ENCODE data around the gene CACTIN. TPM values are rescaled to one million over a fixed set of nuclear protein-coding genes. Genes with fewer than 3 reads are reported as not detected.
"Not testable (repeated sequence)": the region's sequence is repeated elsewhere in the genome, so short reads cannot be mapped to it uniquely, and the experiment has no call there.

Gene CACTIN
- total RNA-seq, 4 donors from 2014 or later, result 28.7 to 45.0 (median 34.2) TPM

- Histone ChIP-seq H3K27ac (replicated peaks in 1 of 4) (no peak overlapping the region), H3K9me3 (no peaks in the 10 kb centered on the region), H3K36me3 (peaks cover 60 to 92% (median 90%) of the 10 kb centered on the region in 4 donors), H3K4me1 (peaks cover 0 to 21% (median 17%) of the 10 kb centered on the region in 4 donors), H3K4me3 (no peak overlapping the region), H3K27me3 (no peaks in the 10 kb centered on the region)
- TF ChIP-seq POLR2A (IDR thresholded peaks at IDR 0.05; ENCODE audit: low read depth) (no peak), CTCF (IDR thresholded peaks at IDR 0.05) (no peak)
- intact Hi-C loops (cut with DNase I), result no loop called here
- 93% methylated on average over 12 of the region's 33 CpGs for WGBS
- no peak for DNase-seq (ENCODE audit: extremely low spot score)
Observed at GRCh38 chr19:3648037-3648905, 21.7 kb upstream of the CACTIN start.

- H3K27me3 ChIP-seq; DNase-seq (ENCODE audit: extremely low spot score); intact Hi-C loops (cut with DNase I); H3K9me3 ChIP-seq; H3K4me3 ChIP-seq; H3K27ac ChIP-seq (replicated peaks in 1 of 4): not testable (repeated sequence)
- 81% methylated on average over 5 of the region's 5 CpGs for WGBS
- H3K36me3 ChIP-seq, result peaks cover 58 to 92% (median 90%) of the 10 kb centered on the region in 4 donors
- H3K4me1 ChIP-seq, result peaks cover 0 to 21% (median 17%) of the 10 kb centered on the region in 4 donors
Observed at GRCh38 chr19:3647102-3647501, 20.5 kb upstream of the CACTIN start.

GRCh38 chr19:3646336-3647092, 19.9 kb upstream of the CACTIN start:
- no peaks in the 10 kb centered on the region for H3K9me3 ChIP-seq
- H3K4me1 ChIP-seq, result peaks cover 0 to 21% (median 17%) of the 10 kb centered on the region in 4 donors
- no peak overlapping the region for H3K27ac ChIP-seq (replicated peaks in 1 of 4)
- DNase-seq (ENCODE audit: extremely low spot score), result no peak
- H3K27me3 ChIP-seq, result no peaks in the 10 kb centered on the region
- intact Hi-C loops (cut with DNase I), result no loop called here
- 87% methylated on average over 13 of the region's 23 CpGs for WGBS
- TF ChIP-seq POLR2A (IDR thresholded peaks at IDR 0.05; ENCODE audit: low read depth) (no peak), EP300 (IDR thresholded peaks at IDR 0.05) (no peak), POLR2AphosphoS5 (IDR thresholded peaks at IDR 0.05) (no peak), CTCF (IDR thresholded peaks at IDR 0.05) (no peak)
- H3K4me3 ChIP-seq, result no peak overlapping the region
- H3K36me3 ChIP-seq, result peaks cover 58 to 92% (median 90%) of the 10 kb centered on the region in 4 donors

GRCh38 chr19:3645726-3646125, 19.1 kb upstream of the CACTIN start:
- no peak for TF ChIP-seq CTCF (IDR thresholded peaks at IDR 0.05)
- no peak for TF ChIP-seq POLR2AphosphoS5 (IDR thresholded peaks at IDR 0.05)
- no peak for TF ChIP-seq EP300 (IDR thresholded peaks at IDR 0.05)
- TF ChIP-seq POLR2A (IDR thresholded peaks at IDR 0.05; ENCODE audit: low read depth), result no peak
- intact Hi-C loops (cut with DNase I), result no loop called here
- H3K4me3 ChIP-seq, result no peak overlapping the region
- H3K36me3 ChIP-seq, result peaks cover 60 to 92% (median 90%) of the 10 kb centered on the region in 4 donors
- 87% methylated on average over 14 of the region's 21 CpGs for WGBS
- H3K9me3 ChIP-seq, result no peaks in the 10 kb centered on the region
- no peak for DNase-seq (ENCODE audit: extremely low spot score)
- peak overlapping the region in 1 of 4 donors; percentile 14 for H3K27ac ChIP-seq (replicated peaks in 1 of 4)
- peaks cover 0 to 21% (median 17%) of the 10 kb centered on the region in 4 donors for H3K4me1 ChIP-seq
- H3K27me3 ChIP-seq, result no peaks in the 10 kb centered on the region

GRCh38 chr19:3645067-3645396, 18.4 kb upstream of the CACTIN start:
- no peak for TF ChIP-seq CTCF (IDR thresholded peaks at IDR 0.05)
- TF ChIP-seq POLR2A (IDR thresholded peaks at IDR 0.05; ENCODE audit: low read depth), result no peak
- TF ChIP-seq EP300 (IDR thresholded peaks at IDR 0.05), result no peak
- TF ChIP-seq POLR2AphosphoS5 (IDR thresholded peaks at IDR 0.05), result no peak
- Histone ChIP-seq H3K4me1 (peaks cover 0 to 19% (median 16%) of the 10 kb centered on the region in 4 donors), H3K27me3 (no peaks in the 10 kb centered on the region), H3K4me3 (no peak overlapping the region), H3K27ac (replicated peaks in 1 of 4) (peak overlapping the region in 2 of 4 donors; percentile 22 to 41), H3K36me3 (peaks cover 57 to 92% (median 90%) of the 10 kb centered on the region in 4 donors), H3K9me3 (no peaks in the 10 kb centered on the region)
- DNase-seq (ENCODE audit: extremely low spot score), result no peak
- 51% methylated on average over 10 of the region's 11 CpGs for WGBS
- intact Hi-C loops (cut with DNase I), result no loop called here
